HG03280 (cell line): ENCODE data around the gene ACTN4.

ENCODE experiments used
- ATAC-seq: cut with Tn5 transposase; IDR thresholded peaks from one replicate; pipeline ENCODE4 v1.9.1; 2021; ENCODE audit warnings: mild to moderate bottlenecking, moderate library complexity; ENCODE audit not compliant: unreplicated experiment

ACTN4 gene

DNA sequence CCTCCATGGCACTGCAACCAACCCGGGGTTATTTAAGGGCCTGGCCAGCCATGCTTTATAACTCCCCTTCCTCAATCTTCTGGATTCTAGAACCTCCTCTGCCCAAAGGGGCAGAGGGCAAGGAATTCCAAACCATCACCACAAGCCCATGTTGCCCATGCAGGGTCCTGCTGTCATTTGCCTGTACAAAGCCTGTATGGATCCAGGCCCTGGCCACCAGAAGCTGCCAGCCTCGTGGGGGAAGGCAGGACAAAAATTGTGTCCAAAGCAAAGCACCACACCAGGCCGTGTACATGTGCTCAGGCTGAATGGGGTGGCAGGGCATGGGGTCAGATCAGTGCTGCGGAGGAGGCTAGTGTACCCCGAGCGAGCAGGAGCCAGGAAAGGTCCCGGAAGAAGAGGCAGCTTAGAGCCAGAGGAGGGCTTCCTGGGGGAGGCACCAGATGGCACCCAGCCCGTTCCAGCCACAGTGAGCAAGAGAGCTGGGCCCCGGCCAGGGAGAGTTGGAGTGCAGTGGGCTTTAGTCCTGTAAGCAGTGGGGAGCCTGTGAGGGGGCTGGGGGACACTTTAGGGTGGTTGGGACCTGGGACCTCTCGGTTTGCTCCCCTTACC is 61.1 kb downstream of the ACTN4 start:
- ATAC-seq = no peak

DNA sequence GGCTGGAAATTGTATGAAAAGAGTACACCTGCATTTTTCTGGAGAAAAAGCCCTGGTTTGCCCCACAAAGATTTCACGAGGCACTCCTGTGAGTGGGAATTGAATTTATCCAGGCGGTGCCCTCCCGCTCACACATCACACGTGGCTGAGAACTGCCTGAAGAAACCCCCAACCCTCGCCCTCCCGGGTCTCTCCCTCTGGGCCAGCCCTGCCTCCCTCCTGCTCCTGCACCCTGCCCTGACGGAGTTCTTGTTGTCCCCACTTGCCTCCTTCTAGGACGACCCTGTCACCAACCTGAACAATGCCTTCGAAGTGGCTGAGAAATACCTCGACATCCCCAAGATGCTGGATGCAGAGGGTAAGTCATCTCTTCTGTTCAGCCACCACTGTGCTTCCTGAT is 61.7 kb downstream of the ACTN4 start:
- no peak for ATAC-seq

DNA sequence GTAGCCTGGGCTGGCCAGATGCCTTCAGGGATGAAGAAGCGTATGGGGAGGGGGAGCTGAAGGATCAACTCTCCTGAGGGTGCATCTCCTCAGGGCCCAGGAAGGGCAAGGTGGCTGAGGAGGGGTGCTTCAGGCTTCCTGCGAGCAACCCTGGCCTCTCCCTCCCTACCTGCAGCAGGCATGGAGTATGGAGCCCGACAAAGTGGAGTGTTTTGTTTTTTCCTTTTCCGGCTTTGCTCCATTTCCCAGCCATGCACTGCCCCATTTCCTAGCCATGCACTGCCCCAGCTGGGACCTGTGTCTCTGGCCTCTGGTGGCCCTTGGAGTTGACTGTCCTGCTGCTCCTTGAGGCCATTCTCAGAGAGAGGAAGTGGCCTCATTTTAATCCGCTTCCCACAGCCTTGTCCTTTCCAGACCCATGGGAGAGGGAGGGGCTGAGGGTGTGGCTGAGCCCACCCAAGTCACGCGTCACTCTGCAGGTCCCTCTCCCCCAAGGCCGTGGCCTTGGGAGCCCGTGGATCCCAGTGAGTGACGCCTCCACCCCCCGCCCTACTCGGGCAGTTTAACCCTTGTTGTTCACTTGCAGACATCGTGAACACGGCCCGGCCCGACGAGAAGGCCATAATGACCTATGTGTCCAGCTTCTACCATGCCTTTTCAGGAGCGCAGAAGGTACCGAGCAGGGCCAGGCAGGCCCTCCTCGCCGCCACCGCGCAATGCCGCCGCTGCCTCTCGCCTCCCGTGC is 62.4 kb downstream of the ACTN4 start:
- no peak for ATAC-seq

DNA sequence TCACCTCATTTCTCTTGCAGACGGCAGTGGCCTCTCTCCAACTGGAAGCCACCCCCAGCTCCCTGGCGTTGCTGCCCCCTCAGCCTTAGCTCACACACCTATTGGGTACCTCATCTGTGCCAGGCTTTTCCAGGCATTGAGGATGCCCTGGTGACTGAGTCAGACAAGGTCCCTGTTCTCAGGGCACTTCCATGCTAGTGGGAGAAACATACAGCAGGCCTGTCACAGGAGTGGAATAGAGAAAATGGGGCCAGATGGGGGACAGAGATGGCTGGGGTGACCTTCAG is 62.9 kb downstream of the ACTN4 start:
- no peak for ATAC-seq

DNA sequence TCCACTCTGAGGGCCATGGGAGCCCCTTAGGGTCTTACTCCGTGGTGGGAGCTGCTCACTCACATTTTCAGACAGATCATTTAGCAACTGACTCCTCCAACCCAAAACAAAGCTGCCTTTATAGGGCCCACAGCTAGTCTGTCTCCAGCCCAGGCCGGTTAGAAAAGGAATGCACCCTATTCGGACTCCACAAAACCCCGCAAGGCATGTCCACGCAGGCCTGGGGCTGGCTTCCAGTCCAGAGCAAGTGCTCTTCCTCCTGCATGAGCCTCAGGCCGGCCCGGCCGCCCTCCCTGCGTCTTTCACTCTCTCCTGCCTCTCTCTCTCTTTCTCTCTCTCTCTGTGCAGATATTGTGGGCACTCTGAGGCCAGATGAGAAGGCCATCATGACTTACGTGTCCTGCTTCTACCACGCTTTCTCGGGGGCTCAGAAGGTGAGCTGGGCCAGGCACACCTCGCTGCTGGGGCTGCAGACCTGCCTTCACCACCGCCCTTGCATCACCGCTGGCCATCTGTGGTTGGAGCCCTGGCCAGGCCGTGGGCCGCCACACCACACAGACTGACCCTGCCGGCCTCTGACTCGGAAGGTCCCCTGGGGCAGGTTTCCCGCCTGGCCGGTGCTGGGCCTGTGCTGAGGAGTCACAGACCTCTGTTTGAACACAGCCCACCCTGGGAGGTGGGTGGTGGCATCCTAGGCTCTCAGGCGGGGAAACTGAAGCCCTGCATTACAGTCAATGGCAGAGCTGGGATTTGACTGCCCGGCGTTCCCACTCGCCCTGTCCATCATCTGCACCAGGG is 63.7 kb downstream of the ACTN4 start:
- ATAC-seq = no peak

DNA sequence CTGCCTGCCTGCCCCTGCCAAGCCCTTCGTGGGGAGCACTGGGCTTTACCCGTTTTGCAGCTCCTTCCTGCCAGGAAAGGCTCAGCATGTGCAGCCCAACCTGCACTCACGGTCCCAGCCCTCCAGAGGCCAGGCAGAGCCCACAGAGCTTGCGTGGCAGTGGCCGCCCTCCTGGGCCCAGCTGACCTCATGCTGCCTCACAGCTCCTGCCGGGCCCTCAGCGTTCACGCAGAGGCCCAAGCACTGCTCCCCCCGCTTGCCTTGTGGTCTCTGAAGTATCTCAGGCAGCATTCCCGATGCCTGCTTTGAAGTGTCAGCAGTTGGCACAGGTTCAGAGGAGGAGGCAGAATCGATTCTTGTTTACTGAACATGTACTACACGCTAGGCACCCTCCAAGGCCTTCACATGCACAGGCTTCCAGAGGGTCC is 64.3 kb downstream of the ACTN4 start:
- no peak for ATAC-seq

DNA sequence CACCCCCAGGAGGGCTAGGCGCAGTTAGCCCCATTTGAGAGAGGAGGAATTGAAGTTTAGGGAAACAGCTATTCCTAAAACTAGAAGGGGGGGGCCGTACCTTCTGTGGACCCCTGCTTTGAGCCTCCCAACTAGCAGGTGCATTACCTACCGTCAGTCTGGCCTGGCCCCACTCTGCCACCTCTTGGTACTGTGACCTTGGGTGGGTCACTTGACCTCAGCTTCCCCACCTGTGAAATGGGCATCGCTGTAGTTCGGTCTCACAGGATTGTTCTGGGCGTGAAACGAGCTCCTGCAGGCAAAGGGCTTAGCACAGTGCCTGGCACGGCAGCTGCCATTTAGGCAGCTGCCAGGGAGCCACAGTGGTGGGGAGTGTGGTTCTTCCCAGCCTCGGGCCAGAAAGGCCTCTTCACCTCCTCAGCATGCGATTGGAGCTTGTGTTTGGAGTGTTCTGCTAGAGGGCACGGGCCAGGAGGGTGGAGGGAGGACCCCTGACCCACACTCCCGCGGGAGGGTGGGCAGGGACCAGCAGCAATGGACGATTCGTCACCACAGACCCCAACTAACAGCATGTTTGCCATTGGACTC is 64.8 kb downstream of the ACTN4 start:
- ATAC-seq = no peak

DNA sequence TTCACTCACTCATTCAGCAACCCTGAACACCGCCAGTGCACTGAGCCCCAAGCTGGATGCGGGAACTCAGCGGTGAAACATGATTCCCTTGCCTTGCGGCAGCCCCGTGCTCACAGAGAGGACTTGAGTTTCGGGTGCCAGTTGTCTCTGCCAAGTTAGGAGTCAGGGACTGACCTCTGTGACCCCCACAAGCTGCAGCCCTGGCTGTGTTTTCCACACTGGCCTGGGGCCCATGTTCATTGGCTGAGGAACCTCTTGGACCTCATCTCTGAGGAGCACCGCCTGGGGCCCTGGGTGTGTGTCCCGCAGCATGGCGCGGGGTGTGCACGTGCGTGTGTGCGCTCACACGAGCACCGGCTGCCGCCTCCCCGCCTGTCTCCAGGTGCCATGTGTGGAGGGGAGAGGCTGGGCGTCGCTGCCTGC is 65.8 kb downstream of the ACTN4 start:
- ATAC-seq = no peak

DNA sequence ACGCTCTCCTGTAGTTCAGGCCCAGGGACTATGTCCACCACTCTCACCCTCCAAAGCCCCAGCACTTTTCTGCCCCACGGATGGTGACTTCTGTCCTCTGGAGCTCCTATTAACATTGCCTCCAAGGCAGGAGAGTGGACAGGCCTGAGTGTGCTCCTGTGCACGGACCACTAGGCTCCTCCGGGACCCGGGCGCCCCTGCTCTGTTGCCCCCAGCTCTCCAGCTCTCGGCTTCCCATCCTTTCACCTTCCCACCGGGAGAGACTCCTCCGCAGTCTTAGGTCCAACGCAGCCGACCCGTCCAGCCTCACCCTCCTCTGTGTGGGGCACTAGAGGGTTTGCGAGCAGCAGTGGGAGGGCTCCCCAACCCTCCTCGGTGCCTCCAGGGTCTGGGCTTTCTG is 66.4 kb downstream of the ACTN4 start:
- ATAC-seq = no peak

DNA sequence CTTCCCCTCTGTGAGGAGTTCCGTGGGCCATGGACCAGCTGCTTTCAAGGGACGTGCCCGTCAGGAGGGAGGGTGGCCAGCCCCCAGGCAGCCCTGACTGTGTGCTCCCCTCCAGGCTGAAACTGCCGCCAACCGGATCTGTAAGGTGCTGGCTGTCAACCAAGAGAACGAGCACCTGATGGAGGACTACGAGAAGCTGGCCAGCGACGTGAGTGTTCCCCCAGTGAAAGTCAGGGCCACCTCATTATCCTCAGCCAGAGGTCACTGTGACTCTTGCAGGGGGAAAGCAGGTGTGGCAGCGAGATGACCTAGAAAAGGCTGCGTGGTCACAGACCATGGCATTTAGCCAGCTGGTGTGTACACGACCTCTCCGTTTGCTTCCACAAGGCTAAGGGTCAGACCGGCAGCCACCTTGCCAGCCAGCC is 66.9 kb downstream of the ACTN4 start:
- no peak for ATAC-seq

DNA sequence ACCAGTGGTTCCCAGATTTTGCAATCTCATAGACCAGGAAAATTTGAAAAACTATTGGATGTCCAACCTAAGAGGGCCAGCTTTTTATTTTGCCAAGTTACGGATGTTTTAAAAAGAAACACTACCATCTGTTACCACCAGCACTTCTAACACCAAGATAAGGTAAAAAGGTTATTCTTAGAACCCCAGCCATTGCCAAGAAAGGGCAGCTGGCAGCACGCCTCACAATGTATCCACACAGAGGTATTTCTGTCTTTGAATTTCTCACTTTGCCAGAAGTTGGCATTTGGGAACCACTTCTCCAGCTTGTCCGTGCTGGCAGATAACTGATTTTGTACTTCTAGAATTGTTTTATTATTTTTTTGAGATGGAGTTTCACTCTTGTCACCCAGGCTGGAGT is 68.1 kb downstream of the ACTN4 start:
- no peak for ATAC-seq

DNA sequence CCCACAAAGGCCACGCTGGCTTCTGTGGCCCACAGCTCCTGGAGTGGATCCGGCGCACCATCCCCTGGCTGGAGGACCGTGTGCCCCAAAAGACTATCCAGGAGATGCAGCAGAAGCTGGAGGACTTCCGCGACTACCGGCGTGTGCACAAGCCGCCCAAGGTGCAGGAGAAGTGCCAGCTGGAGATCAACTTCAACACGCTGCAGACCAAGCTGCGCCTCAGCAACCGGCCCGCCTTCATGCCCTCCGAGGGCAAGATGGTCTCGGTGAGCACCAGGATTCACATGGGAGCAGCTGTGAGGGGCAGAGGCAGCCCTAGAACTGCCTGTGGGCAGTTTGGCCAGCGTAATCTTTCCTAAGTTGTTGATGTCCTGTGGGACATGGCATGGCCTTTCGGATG is 69.6 kb downstream of the ACTN4 start:
- no peak for ATAC-seq

DNA sequence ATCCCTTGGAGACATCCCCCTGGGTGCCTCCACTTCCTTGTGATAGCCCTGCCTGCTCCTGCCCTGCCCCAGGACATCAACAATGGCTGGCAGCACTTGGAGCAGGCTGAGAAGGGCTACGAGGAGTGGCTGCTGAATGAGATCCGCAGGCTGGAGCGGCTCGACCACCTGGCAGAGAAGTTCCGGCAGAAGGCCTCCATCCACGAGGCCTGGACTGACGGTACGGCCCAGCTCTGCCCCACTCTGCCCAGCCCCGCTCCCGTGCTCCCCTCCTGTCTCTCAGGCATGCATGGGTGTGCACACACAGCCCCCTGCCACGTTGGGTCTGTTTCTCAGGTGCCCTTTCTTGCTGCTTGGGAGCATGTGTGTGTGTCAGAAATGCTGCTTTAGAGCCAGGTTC is 70.4 kb downstream of the ACTN4 start:
- no peak for ATAC-seq

DNA sequence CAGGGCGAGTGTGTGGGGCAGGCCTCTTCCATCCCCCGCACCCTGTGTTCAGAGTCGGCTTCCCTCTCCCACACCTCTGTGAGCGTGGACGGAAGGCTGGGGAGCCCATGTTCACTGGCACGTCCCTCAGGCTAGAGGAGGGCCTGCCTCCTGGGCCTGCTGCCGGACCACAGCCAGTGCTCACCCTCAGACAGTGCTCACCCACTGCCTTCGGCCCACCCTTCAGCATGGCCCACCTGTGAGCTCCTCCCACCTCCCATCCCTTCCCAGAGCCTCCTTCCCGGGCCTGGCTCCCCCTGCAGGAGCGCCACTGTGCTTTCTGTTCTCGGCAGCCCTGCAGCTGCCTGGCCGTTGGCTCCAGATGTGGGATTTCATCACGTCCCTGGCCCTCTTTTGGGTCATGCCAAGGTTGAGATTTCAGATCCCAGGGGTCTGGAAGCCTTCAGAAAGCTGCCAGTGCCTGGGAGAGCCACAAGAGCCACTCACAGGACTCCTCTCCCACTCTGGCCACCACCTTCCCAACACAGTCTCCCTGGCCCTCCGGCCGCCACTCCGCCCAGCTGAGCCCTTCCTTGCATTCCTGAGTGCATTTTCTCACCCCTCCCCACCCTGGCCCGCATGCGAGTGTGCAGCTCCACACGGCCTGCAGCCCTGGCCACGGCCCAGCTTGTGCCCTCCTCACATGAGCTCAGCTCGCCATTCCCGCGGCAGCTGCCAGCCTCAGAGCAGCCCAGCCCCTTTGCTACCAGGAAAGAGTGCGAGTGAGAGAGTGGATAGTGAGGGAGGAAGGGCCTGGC is 71.5 kb downstream of the ACTN4 start:
- ATAC-seq = no peak

DNA sequence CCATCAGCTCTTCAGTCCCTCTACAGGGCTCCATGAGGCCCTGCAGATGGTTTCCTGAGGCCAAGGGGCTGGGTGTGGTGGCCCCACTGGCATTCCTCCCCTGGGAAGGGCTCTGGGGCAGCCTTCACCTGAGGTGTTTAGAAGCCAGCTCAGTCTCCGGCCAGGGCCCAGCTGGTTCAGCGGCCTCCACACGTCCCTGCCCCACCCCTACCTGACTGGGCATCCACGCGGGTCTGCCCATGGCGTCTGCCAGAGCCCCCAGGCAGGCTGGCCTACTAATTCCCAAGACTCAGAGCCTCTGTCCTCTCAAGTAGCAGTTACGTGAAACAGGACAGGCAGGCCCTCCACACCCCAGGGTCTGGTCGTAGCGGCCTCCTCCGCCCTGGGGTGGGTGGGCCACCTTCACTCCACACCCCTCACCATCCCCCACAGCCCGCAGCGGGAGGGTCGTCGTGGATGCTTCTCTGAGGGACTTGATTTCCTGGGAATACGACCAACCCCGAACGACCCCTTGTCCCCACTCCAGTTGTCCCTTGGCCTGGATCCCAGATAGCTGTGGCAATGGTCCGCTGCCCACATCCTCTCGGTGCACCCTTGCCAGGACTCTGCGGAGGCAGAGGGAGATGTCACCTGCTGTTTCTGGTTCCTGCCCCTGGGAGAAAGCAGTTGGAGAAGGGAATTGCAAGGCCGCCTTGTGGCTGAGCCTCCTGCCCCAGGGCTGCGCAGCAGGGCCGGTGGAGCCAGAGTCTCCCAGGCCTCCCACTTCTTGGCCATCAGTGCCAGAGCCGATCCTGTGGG is 72.5 kb downstream of the ACTN4 start:
- no peak for ATAC-seq

DNA sequence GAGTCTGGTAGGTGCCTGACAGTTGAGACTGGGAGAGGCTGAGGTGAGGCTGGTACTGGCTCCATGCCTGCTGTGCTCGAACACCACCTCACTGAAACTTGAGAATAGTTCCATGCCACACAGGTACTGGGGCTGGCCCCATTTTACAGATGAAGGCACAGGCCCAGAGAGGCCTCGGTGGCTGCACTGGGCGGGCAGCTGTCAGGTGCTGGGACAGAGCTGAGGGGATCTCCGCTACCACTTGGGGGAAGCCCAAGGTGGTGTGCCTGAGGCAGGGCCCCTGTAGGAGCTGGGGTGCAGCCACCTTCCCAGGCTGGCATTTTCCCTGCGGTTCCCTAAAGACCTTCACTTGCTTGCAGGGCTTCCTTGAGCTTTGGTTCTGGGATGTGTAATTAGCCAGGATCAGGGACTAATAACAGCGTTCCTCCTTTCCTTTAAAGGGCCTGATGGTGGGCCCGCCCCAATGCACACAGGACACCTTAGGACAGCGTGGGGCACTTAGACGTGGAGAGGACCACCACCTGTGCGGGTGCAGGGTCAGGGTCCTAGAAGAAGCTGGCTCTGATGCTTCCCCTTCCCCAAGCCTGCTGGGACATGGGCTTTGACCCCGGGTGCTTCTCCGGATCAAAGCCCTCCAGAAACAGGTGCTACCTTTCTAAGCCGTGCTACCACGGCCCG is 73.2 kb downstream of the ACTN4 start:
- ATAC-seq = no peak

DNA sequence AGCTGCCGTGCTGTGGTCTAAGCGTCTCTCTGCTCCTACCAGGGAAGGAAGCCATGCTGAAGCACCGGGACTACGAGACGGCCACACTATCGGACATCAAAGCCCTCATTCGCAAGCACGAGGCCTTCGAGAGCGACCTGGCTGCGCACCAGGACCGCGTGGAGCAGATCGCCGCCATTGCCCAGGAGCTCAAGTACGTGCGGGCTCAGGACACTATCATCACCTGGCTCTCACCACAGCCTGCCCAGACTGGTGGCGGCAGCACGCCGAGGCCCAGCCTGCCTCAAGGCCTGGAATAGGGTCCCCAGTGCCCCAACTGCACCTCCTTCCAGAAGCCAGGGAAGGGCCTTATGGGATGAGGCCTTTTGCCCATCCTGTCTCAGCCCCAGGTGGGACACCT is 74.0 kb downstream of the ACTN4 start:
- no peak for ATAC-seq

DNA sequence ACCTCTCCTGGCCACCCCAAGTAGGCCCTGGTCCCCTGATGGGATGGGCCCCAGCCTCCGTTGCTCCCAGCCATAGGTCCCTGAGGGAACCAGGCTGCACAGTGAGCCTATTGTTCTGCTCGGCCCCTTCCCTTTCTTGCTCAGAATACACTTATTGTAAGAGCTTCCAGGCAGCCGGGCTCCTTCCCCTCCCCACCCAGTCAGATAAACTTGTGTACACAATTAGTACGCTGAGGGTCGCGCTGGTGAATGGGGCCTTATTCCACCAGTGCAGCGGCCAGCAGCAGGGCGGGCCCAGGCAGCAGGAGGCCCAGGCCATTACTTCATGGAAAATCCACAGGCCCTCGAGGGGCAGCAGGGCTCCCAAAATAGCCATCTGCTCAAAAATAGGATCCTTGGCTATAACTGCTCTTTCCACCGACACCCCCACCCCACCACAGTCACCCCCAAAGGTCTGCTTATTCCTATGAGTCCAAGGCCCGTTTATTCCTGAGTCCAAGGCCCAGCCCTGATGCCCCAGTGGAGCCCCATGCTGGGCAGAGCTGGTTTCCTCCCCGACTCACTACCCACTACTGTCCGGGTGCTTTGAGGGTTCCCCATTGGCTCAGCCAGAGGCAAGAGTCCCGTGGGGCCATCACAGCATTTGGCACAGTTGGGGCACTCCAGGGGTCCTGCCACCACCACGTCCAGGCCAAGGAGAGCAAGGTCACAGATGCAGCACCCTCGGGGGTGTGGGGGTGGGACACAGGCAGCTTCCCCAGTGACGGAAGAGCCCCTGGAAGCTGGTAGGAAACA is 74.7 kb downstream of the ACTN4 start:
- ATAC-seq = no peak
